Liver (tissue), 9 donors: ENCODE data around the gene PPP1R13B. TPM values are rescaled to one million over a fixed set of nuclear protein-coding genes. Genes with fewer than 3 reads are reported as not detected.

ENCODE experiments used
- DNase-seq: peaks from one replicate; pipeline ENCODE4 v3.0.0-alpha.2; 2017; ENCODE audit warnings: low spot score
- H3K27ac ChIP-seq, 2 donors: one replicate each; pipeline ENCODE4 v1.7.0; 2013; ENCODE audit warnings: inconsistent platforms in 2 of 2, low read length in 2 of 2, control low read depth in 1 of 2, low read depth in 1 of 2, mild to moderate bottlenecking in 1 of 2
- H3K27me3 ChIP-seq, 4 donors: one replicate each; pipeline versions ENCODE4 v1.6.1 to v1.7.0; 2013; ENCODE audit warnings: low read length in 3 of 4, inconsistent platforms in 1 of 4, mild to moderate bottlenecking in 1 of 4, moderate library complexity in 1 of 4; ENCODE audit not compliant: control insufficient read depth in 4 of 4, insufficient read depth in 4 of 4
- H3K36me3 ChIP-seq, 4 donors: one replicate each; pipeline versions ENCODE4 v1.6.1 to v1.7.0; 2013; ENCODE audit warnings: low read length in 3 of 4, mild to moderate bottlenecking in 3 of 4, low read depth in 1 of 4, moderate library complexity in 1 of 4; ENCODE audit not compliant: control insufficient read depth in 4 of 4, insufficient read depth in 3 of 4
- H3K4me1 ChIP-seq, 4 donors: one replicate each; pipeline versions ENCODE4 v1.6.1 to v1.7.0; 2013; ENCODE audit warnings: low read length in 3 of 4, mild to moderate bottlenecking in 3 of 4, moderate library complexity in 1 of 4; ENCODE audit not compliant: control insufficient read depth in 4 of 4, insufficient read depth in 4 of 4
- H3K4me3 ChIP-seq, 3 donors: one replicate each; pipeline versions ENCODE4 v1.6.1 to v1.7.0; 2013; ENCODE audit warnings: low read length in 3 of 3, control low read depth in 1 of 3, low read depth in 1 of 3, mild to moderate bottlenecking in 1 of 3
- H3K9ac ChIP-seq, 2 donors: one replicate each; pipeline ENCODE4 v1.7.0; 2013; ENCODE audit warnings: low read length in 2 of 2, mild to moderate bottlenecking in 2 of 2, moderate library complexity in 2 of 2, control low read depth in 1 of 2, low read depth in 1 of 2
- H3K9me3 ChIP-seq, 4 donors: one replicate each; pipeline versions ENCODE4 v1.6.1 to v1.7.0; 2013; ENCODE audit warnings: low read length in 3 of 4; ENCODE audit not compliant: control insufficient read depth in 4 of 4
- ATF3 ChIP-seq: IDR thresholded peaks from 2 replicates; pipeline ENCODE4 v1.6.1; 2016; ENCODE audit warnings: antibody characterized with exemption
- EGR1 ChIP-seq, 2 donors: IDR thresholded peaks; 2 replicates each; pipeline ENCODE4 v1.6.1; 2016 to 2018; ENCODE audit warnings: antibody characterized with exemption in 2 of 2, low read depth in 2 of 2
- GABPA ChIP-seq, 2 donors: IDR thresholded peaks in 1 of 2; conservative IDR thresholded peaks in 1 of 2; 2 replicates each; pipeline ENCODE4 v1.6.1; 2016; ENCODE audit warnings: antibody characterized with exemption in 2 of 2, mild to moderate bottlenecking in 1 of 2, moderate library complexity in 1 of 2
- HNF4A ChIP-seq, 2 donors: conservative IDR thresholded peaks; 2 replicates each; pipeline ENCODE4 v1.6.1; 2016; ENCODE audit warnings: antibody characterized with exemption in 2 of 2, mild to moderate bottlenecking in 2 of 2
- HNF4G ChIP-seq: IDR thresholded peaks from 2 replicates; pipeline ENCODE4 v1.6.1; 2016; ENCODE audit warnings: antibody characterized with exemption
- JUND ChIP-seq, 2 donors: IDR thresholded peaks; 2 replicates each; pipeline ENCODE4 v1.6.1; 2016; ENCODE audit warnings: antibody characterized with exemption in 2 of 2
- NR2F2 ChIP-seq: IDR thresholded peaks from 2 replicates; pipeline ENCODE4 v1.6.1; 2016; ENCODE audit warnings: antibody characterized with exemption
- RAD21 ChIP-seq, 2 donors: IDR thresholded peaks; 2 replicates each; pipeline ENCODE4 v1.6.1; 2016; ENCODE audit warnings: antibody characterized with exemption in 2 of 2, mild to moderate bottlenecking in 2 of 2
- RXRA ChIP-seq, 2 donors: IDR thresholded peaks; 2 replicates each; pipeline ENCODE4 v1.6.1; 2017 to 2018; ENCODE audit warnings: antibody characterized with exemption in 2 of 2, mild to moderate bottlenecking in 1 of 2
- SP1 ChIP-seq: IDR thresholded peaks from 2 replicates; pipeline ENCODE4 v1.6.1; 2018; ENCODE audit warnings: antibody characterized with exemption, mild to moderate bottlenecking
- YY1 ChIP-seq: IDR thresholded peaks from 2 replicates; pipeline ENCODE4 v1.6.1; 2016; ENCODE audit warnings: antibody characterized with exemption, mild to moderate bottlenecking
- ZBTB33 ChIP-seq: IDR thresholded peaks from 2 replicates; pipeline ENCODE4 v1.6.1; 2016; ENCODE audit warnings: antibody characterized with exemption
- WGBS: extraction: QIAGEN DNeasy Blood & Tissue Kit; methylation state at CpG from one replicate; pipeline ENCODE4 v1.1.7; 2013; 5-methylcytosine and 5-hydroxymethylcytosine counted together
- polyA plus RNA-seq, 2 donors: library from polyadenylated mRNA; stranded (reverse) in 1 of 2; unstranded in 1 of 2; fragments of 200-250 nt in 1 of 2; fragments of >200 nt in 1 of 2; fragmentation: Nextera tagmentation in 1 of 2; extraction: Ambion mirVana in 1 of 2; gene quantifications; one replicate each; pipeline versions ENCODE4 v1.2.1 to v1.2.3, GENCODE V29; 2013 to 2015
- total RNA-seq, 2 donors: library from RNA; depleted of rRNA; stranded (reverse); fragments of >200 nt; gene quantifications; one replicate each; pipeline ENCODE4 v1.2.3, GENCODE V29; 2014
- TF ChIP-seq, protein P1 (sequence below): fragments of 150-350 bp; IDR thresholded peaks from 2 replicates; pipeline ENCODE4 v1.5.1; 2017; ENCODE audit warnings: improper control_type of control experiment, low read depth, low read length; ENCODE audit not compliant: missing input control
- TF ChIP-seq, protein P2 (sequence below): IDR thresholded peaks from 2 replicates; pipeline ENCODE4 v1.6.1; 2016; ENCODE audit warnings: antibody characterized with exemption, mild to moderate bottlenecking
- donor health status: healthy.
- donor health status: healthy.
- donor health status: healthy.
- donor health status: healthy.
- donor health status: healthy.

The PPP1R13B gene
- total and polyA plus RNA-seq, 4 donors = 3.2 to 15.1 (median 5.1) TPM

GRCh38 chr14:103868242-103868897 lies 21.0 kb upstream of the PPP1R13B start:
- Histone ChIP-seq H3K27ac (no peak overlapping the region), H3K4me3 (no peak overlapping the region), H3K9me3 (no peaks in the 10 kb centered on the region), H3K27me3 (no peaks in the 10 kb centered on the region), H3K36me3 (no peaks in the 10 kb centered on the region), H3K9ac (no peak overlapping the region), H3K4me1 (peaks cover 7 to 25% (median 16%) of the 10 kb centered on the region in 4 donors)
- no peak for DNase-seq
- 94% methylated on average over 10 of the region's 10 CpGs for whole genome bisulfite sequencing
- TF ChIP-seq RXRA (IDR thresholded peaks at IDR 0.05) (no peak), JUND (IDR thresholded peaks at IDR 0.05) (no peak), ATF3 (no peak)
- TF ChIP-seq, protein P1, sequence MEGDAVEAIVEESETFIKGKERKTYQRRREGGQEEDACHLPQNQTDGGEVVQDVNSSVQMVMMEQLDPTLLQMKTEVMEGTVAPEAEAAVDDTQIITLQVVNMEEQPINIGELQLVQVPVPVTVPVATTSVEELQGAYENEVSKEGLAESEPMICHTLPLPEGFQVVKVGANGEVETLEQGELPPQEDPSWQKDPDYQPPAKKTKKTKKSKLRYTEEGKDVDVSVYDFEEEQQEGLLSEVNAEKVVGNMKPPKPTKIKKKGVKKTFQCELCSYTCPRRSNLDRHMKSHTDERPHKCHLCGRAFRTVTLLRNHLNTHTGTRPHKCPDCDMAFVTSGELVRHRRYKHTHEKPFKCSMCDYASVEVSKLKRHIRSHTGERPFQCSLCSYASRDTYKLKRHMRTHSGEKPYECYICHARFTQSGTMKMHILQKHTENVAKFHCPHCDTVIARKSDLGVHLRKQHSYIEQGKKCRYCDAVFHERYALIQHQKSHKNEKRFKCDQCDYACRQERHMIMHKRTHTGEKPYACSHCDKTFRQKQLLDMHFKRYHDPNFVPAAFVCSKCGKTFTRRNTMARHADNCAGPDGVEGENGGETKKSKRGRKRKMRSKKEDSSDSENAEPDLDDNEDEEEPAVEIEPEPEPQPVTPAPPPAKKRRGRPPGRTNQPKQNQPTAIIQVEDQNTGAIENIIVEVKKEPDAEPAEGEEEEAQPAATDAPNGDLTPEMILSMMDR = no peak

DNA sequence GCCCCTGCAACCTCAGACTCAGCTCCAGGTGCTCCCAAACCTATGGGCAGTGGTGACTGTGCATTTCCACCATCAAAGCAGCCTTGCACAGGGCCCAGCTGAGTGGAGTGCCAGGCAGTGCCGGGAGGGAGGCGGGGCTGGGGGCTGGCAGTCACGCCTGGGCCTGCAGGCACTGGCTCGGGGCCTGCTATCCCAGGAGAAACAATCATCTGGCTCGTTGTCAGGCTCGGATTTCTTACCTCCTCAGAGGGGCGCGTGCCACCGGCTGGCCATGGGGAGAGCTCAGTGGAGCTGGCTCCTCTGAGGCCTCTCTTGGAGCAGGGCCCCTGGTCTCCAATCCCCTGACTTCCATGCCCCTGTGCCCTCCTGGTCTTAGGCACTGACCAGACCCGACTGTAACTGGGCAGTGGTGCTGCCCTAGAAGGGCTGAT lies 20.2 kb upstream of the PPP1R13B start:
- Histone ChIP-seq H3K4me3 (no peak overlapping the region), H3K9ac (no peak overlapping the region), H3K27ac (no peak overlapping the region), H3K36me3 (no peaks in the 10 kb centered on the region), H3K9me3 (no peaks in the 10 kb centered on the region), H3K4me1 (peaks cover 5 to 21% (median 12%) of the 10 kb centered on the region in 4 donors), H3K27me3 (no peaks in the 10 kb centered on the region)
- TF ChIP-seq, protein P2, sequence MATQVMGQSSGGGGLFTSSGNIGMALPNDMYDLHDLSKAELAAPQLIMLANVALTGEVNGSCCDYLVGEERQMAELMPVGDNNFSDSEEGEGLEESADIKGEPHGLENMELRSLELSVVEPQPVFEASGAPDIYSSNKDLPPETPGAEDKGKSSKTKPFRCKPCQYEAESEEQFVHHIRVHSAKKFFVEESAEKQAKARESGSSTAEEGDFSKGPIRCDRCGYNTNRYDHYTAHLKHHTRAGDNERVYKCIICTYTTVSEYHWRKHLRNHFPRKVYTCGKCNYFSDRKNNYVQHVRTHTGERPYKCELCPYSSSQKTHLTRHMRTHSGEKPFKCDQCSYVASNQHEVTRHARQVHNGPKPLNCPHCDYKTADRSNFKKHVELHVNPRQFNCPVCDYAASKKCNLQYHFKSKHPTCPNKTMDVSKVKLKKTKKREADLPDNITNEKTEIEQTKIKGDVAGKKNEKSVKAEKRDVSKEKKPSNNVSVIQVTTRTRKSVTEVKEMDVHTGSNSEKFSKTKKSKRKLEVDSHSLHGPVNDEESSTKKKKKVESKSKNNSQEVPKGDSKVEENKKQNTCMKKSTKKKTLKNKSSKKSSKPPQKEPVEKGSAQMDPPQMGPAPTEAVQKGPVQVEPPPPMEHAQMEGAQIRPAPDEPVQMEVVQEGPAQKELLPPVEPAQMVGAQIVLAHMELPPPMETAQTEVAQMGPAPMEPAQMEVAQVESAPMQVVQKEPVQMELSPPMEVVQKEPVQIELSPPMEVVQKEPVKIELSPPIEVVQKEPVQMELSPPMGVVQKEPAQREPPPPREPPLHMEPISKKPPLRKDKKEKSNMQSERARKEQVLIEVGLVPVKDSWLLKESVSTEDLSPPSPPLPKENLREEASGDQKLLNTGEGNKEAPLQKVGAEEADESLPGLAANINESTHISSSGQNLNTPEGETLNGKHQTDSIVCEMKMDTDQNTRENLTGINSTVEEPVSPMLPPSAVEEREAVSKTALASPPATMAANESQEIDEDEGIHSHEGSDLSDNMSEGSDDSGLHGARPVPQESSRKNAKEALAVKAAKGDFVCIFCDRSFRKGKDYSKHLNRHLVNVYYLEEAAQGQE = no peak
- no peak for TF ChIP-seq JUND (IDR thresholded peaks at IDR 0.05)
- TF ChIP-seq NR2F2 = no peak
- TF ChIP-seq SP1 = no peak
- TF ChIP-seq RXRA (IDR thresholded peaks at IDR 0.05) = no peak
- TF ChIP-seq HNF4G = no peak
- TF ChIP-seq, protein P1 = no peak
- TF ChIP-seq YY1 = no peak
- TF ChIP-seq EGR1 (IDR thresholded peaks at IDR 0.05; ENCODE audit: low read depth in 2 of 2) = no peak
- no peak for TF ChIP-seq RAD21 (IDR thresholded peaks at IDR 0.05)
- no peak for TF ChIP-seq HNF4A (conservative IDR thresholded peaks at IDR 0.05)
- TF ChIP-seq GABPA (IDR thresholded peaks at IDR 0.05 in 1 of 2, conservative IDR thresholded peaks at IDR 0.05 in 1 of 2) = no peak
- TF ChIP-seq ZBTB33 = no peak
- WGBS = 49% methylated on average over 10 of the region's 10 CpGs
- DNase-seq = no peak
